ENCODE measurements around the gene CDK14. TPM values are rescaled to one million over a fixed set of nuclear protein-coding genes. Genes with fewer than 3 reads are reported as not detected.

CDK14 gene
- total and polyA plus RNA-seq, 2 donors (not counting 1 experiment from before 2014, with no cell fraction given): 42.1 to 167 TPM

GRCh38 chr7:90705391-90706071, 109.4 kb downstream of the CDK14 start:
- Mint-ChIP-seq H3K27me3 (no peaks in the 10 kb centered on the region), H3K4me1 (peaks cover 60% of the 10 kb centered on the region), H3K4me3 (no peak overlapping the region), H3K27ac (no peak overlapping the region), H3K9me3 (ENCODE audit: insufficient read depth) (no peaks in the 10 kb centered on the region)
- ChIA-PET CTCF (interaction anchor here (1.2 to 5.2 kb wide), 3 partner anchors 15 to 329 kb away, joined by 3 to 72 read pairs (median 3); no protein-coding TSS in a partner anchor), POLR2A (no interaction called here)
- ATAC-seq (ENCODE audit: low read depth) (no peak), DNase-seq (no peak)
- Histone ChIP-seq H3K4me1 (ENCODE audit: control insufficient read depth in 2 of 2, insufficient read depth in 2 of 2, low read length in 2 of 2) (peaks cover 41 to 46% of the 10 kb centered on the region in 2 donors), H3K9ac (ENCODE audit: low read length) (no peak overlapping the region), H4K20me1 (ENCODE audit: control insufficient read depth, insufficient read depth, low read length, poor library complexity, severe bottlenecking) (no peaks in the 10 kb centered on the region), H3K9me3 (ENCODE audit: control extremely low read depth in 1 of 3, control insufficient read depth in 2 of 3, insufficient read depth in 1 of 3, low read length in 2 of 3) (no peaks in the 10 kb centered on the region), H3K27ac (ENCODE audit: low read length in 2 of 2) (no peak overlapping the region), H3K27me3 (replicated peaks in 1 of 4; ENCODE audit: control extremely low read depth in 1 of 4, control insufficient read depth in 3 of 4, insufficient read depth in 4 of 4, low read length in 3 of 4) (no peaks in the 10 kb centered on the region), H3K79me2 (ENCODE audit: control insufficient read depth, insufficient read depth, low read length) (peaks cover 45% of the 10 kb centered on the region), H3K4me3 (ENCODE audit: control extremely low read depth in 1 of 5, extremely low read depth in 1 of 5, insufficient read depth in 1 of 5, low read depth in 2 of 5, low read length in 4 of 5) (no peak overlapping the region), H3K36me3 (replicated peaks in 1 of 2; ENCODE audit: control extremely low read depth in 1 of 2, control insufficient read depth in 1 of 2, extremely low read depth in 1 of 2, insufficient read depth in 2 of 2, low read length in 1 of 2) (no peaks in the 10 kb centered on the region), H2AFZ (ENCODE audit: insufficient read depth, low read depth, low read length, poor library complexity, severe bottlenecking) (no peak overlapping the region), H3K4me2 (replicated peaks; ENCODE audit: low read depth, low read length, poor library complexity, severe bottlenecking) (no peak overlapping the region)
- WGBS (ENCODE audit: insufficient coverage): 100% methylated on average over 1 of the region's 6 CpGs
- TF ChIP-seq EZH2 (IDR thresholded peaks at IDR 0.05; ENCODE audit: borderline replicate concordance, insufficient read depth, low read depth, low read length, poor library complexity, severe bottlenecking): no peak
- no peak for TF ChIP-seq CTCF (IDR thresholded peaks at IDR 0.05)
- intact Hi-C loops (cut with micrococcal nuclease): loop anchor here (10.0 kb wide), 1 partner anchor 301 kb away; the partner anchor contains the start of gene CLDN12

- no peak overlapping the region for H3K9ac ChIP-seq (ENCODE audit: low read length)
- H3K27ac Mint-ChIP-seq: peak overlapping the region; percentile 2
- H3K9me3 Mint-ChIP-seq (ENCODE audit: insufficient read depth): no peaks in the 10 kb centered on the region
- peaks cover 58% of the 10 kb centered on the region for H3K4me1 Mint-ChIP-seq
- no peak overlapping the region for H3K4me3 Mint-ChIP-seq
- no peak overlapping the region for H2AFZ ChIP-seq (ENCODE audit: insufficient read depth, low read depth, low read length, poor library complexity, severe bottlenecking)
- WGBS (ENCODE audit: insufficient coverage): 100% methylated on average over 1 of the region's 2 CpGs
- peak overlapping the region in 1 of 2 donors; percentile 1 for H3K27ac ChIP-seq (ENCODE audit: low read length in 2 of 2)
- ATAC-seq (ENCODE audit: low read depth) (no peak), DNase-seq (no peak)
- no peaks in the 10 kb centered on the region for H3K36me3 ChIP-seq (replicated peaks in 1 of 2; ENCODE audit: control extremely low read depth in 1 of 2, control insufficient read depth in 1 of 2, extremely low read depth in 1 of 2, insufficient read depth in 2 of 2, low read length in 1 of 2)
- intact Hi-C loops (cut with micrococcal nuclease): loop anchor here (10.0 kb wide), 1 partner anchor 301 kb away; the partner anchor contains the start of gene CLDN12
- no peak overlapping the region for H3K4me3 ChIP-seq (ENCODE audit: control extremely low read depth in 1 of 5, extremely low read depth in 1 of 5, insufficient read depth in 1 of 5, low read depth in 2 of 5, low read length in 4 of 5)
- peaks cover 47% of the 10 kb centered on the region for H3K79me2 ChIP-seq (ENCODE audit: control insufficient read depth, insufficient read depth, low read length)
- POLR2A ChIA-PET: no interaction called here
- CTCF ChIA-PET: interaction anchor here (0.6 to 5.2 kb wide), 6 partner anchors 16 to 550 kb away, joined by 3 to 72 read pairs (median 4); no protein-coding TSS in a partner anchor
- no peaks in the 10 kb centered on the region for H3K27me3 ChIP-seq (replicated peaks in 1 of 4; ENCODE audit: control extremely low read depth in 1 of 4, control insufficient read depth in 3 of 4, insufficient read depth in 4 of 4, low read length in 3 of 4)
- peaks cover 46 to 48% of the 10 kb centered on the region in 2 donors for H3K4me1 ChIP-seq (ENCODE audit: control insufficient read depth in 2 of 2, insufficient read depth in 2 of 2, low read length in 2 of 2)
- no peaks in the 10 kb centered on the region for H3K9me3 ChIP-seq (ENCODE audit: control extremely low read depth in 1 of 3, control insufficient read depth in 2 of 3, insufficient read depth in 1 of 3, low read length in 2 of 3)
- peak overlapping the region; percentile 14 for H3K4me2 ChIP-seq (replicated peaks; ENCODE audit: low read depth, low read length, poor library complexity, severe bottlenecking)
- TF ChIP-seq CTCF (IDR thresholded peaks at IDR 0.05) (no peak), EZH2 (IDR thresholded peaks at IDR 0.05; ENCODE audit: borderline replicate concordance, insufficient read depth, low read depth, low read length, poor library complexity, severe bottlenecking) (no peak)
- no peaks in the 10 kb centered on the region for H4K20me1 ChIP-seq (ENCODE audit: control insufficient read depth, insufficient read depth, low read length, poor library complexity, severe bottlenecking)
- no peaks in the 10 kb centered on the region for H3K27me3 Mint-ChIP-seq
These were observed 110.1 kb downstream of the CDK14 start for GRCh38 chr7:90706072-90706716.
